ENCODE measurements around the gene POLR1D.
A peak's percentile ranks its signal among the peaks of the same experiment; 100 is the strongest.

Gene POLR1D

DNA sequence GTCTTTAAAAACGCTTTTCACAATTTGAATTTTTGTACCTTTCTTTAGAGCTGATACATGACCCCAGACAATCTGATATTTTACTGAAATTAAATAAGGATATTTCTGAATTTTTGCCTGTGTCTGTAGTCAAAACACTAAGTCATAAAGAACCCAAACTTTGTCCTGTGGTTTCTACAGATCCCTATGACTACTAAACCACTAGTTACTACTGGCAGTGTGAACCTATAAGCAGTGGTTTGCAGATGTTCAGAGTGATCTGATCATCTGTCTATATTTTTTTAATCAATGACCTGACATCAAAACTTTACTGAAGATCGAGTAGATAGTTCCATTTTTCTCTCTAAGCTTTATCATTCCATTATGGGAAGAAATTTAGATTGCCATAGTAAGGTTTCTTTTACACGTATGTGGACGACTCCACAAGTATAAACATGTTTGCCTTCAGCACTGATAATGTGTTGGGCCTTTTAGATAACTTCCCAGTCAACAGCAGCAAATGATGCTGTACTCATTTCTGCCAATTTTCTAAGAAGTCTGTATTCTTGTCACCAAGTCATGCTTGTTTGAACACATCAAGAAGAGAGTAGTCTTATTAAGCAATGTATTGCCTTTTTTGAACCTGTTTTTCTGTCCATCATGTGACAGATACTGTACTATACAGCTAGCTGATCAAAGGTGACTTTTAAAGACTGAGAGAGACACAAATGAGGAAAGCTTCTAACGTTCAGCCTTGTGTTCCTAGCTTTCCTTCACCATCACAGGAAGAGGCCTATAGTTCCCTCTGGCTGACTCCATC lies 21.8 kb downstream of the POLR1D start:
- peak; percentile 36 for DNase-seq (ENCODE audit: low read depth)
- no peak overlapping the region for H3K4me3 ChIP-seq (ENCODE audit: control insufficient read depth, low read depth, low read length)
- TF ChIP-seq, protein P1, sequence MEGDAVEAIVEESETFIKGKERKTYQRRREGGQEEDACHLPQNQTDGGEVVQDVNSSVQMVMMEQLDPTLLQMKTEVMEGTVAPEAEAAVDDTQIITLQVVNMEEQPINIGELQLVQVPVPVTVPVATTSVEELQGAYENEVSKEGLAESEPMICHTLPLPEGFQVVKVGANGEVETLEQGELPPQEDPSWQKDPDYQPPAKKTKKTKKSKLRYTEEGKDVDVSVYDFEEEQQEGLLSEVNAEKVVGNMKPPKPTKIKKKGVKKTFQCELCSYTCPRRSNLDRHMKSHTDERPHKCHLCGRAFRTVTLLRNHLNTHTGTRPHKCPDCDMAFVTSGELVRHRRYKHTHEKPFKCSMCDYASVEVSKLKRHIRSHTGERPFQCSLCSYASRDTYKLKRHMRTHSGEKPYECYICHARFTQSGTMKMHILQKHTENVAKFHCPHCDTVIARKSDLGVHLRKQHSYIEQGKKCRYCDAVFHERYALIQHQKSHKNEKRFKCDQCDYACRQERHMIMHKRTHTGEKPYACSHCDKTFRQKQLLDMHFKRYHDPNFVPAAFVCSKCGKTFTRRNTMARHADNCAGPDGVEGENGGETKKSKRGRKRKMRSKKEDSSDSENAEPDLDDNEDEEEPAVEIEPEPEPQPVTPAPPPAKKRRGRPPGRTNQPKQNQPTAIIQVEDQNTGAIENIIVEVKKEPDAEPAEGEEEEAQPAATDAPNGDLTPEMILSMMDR (conservative IDR thresholded peaks at IDR 0.05; ENCODE audit: control insufficient read depth, insufficient read depth, low read depth, low read length), result no peak

DNA sequence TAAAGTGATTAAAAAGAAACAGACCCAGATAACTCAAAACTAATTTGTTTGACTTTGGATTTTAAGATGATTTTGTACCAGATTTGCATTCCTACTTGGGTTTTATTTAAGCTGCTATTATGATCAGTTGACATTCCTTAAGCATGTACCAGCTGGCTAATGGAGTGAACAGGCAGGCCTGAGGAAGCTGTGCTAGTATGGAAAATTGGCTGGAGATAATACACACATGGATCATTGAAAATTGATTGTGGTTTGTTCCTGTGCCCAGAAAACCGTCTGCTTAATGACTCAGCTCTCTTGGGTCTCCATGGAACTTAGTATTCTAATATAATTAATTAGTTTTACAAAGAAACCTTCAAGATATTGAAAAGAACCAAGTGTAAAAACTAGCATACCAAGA lies 22.6 kb downstream of the POLR1D start:
- peak; percentile 94 for DNase-seq (ENCODE audit: low read depth)
- TF ChIP-seq, protein P1 (conservative IDR thresholded peaks at IDR 0.05; ENCODE audit: control insufficient read depth, insufficient read depth, low read depth, low read length), result no peak
- H3K4me3 ChIP-seq (ENCODE audit: control insufficient read depth, low read depth, low read length), result no peak overlapping the region

DNA sequence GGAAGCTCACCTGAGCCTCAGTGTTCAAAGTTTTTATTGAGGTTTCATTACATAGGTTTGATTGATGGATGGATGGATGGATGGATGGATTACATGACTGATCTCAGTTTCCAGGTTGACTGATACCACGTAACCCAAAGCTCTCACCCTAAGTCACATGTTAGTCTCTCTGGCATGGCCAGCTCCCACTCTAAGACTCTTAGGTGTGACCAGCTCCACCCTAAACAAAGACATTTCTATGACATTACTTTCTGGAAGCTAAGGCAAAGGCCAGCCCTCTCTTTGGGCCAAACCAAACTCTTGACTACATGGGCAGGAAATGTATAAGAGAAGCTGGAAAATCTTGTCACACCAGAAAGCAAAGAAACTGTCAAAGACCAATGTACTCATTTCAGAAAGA lies 28.6 kb downstream of the POLR1D start:
- H3K4me3 ChIP-seq (ENCODE audit: control insufficient read depth, low read depth, low read length), result no peak overlapping the region
- TF ChIP-seq, protein P1 (conservative IDR thresholded peaks at IDR 0.05; ENCODE audit: control insufficient read depth, insufficient read depth, low read depth, low read length), result no peak
- no peak for DNase-seq (ENCODE audit: low read depth)

DNA sequence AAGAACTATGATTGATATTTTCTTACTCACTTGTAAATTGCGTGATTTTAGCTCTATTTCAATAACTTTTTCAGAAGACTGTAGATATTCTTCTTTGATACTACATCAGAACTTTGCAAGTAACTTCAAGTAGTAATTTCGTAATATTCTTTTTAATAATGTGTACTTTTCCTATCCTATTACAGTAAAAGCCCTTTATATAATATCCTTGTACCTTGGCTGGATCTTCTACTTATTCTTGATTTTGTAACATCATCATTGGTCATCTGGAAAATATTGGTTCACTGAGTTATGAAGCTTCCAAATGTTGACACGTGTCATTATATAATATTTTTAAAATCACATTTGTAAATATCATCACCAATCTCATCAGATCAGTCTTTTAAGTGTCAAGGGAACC lies 32.4 kb downstream of the POLR1D start:
- TF ChIP-seq, protein P1 (conservative IDR thresholded peaks at IDR 0.05; ENCODE audit: control insufficient read depth, insufficient read depth, low read depth, low read length), result no peak
- no peak for DNase-seq (ENCODE audit: low read depth)
- H3K4me3 ChIP-seq (ENCODE audit: control insufficient read depth, low read depth, low read length), result no peak overlapping the region

DNA sequence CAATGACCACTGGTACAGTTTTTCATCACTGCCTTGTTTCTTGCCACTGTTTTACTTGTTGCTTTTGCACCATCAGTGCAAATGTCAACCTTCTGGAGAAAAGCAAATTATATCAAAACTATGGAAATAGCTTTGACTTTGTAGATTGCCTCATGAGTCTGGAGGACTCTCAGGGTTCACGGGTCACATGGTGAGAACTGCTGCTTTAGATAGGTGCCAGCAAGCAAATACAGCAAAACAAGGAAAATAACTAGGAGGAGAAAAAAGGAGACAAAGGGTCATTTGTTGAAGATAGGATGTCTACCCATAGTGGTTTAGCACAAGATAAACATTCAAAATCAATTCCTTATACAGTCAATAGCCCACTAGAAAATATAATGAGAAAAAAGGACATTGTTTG lies 33.1 kb downstream of the POLR1D start:
- H3K4me3 ChIP-seq (ENCODE audit: control insufficient read depth, low read depth, low read length), result no peak overlapping the region
- TF ChIP-seq, protein P1 (conservative IDR thresholded peaks at IDR 0.05; ENCODE audit: control insufficient read depth, insufficient read depth, low read depth, low read length), result no peak

DNA sequence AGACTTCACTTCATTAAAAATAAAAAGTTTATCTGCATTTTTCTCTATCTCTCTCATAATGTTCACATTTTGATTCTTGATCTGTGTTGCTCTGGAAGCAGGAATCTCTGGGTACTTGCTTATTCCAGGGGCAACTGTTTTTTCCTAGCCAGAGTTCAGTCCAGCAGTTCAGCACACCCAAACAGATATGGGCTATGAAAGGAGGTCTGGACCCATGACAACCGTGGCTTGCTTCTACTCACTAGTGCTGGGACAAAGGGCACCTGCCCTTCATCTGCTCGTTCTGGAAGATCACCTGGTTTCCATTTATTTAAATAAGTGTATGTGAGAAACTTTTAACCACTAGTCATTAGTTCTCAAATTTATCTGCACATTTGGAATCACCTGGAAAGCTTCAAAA lies 36.0 kb downstream of the POLR1D start:
- no peak overlapping the region for H3K4me3 ChIP-seq (ENCODE audit: control insufficient read depth, low read depth, low read length)
- TF ChIP-seq, protein P1 (conservative IDR thresholded peaks at IDR 0.05; ENCODE audit: control insufficient read depth, insufficient read depth, low read depth, low read length), result no peak
- no peak for DNase-seq (ENCODE audit: low read depth)

More for the DNA sequence above, 33.1 kb downstream of the POLR1D start:
- no peak for DNase-seq (ENCODE audit: low read depth)

Data from fibroblast of mammary gland (primary cell).